ENCODE measurements around the gene TM7SF2. TPM values are rescaled to one million over a fixed set of nuclear protein-coding genes. Genes with fewer than 3 reads are reported as not detected.

The TM7SF2 gene
- total RNA-seq, 1 experiment from 2014 or later = 63.8 TPM

DNA sequence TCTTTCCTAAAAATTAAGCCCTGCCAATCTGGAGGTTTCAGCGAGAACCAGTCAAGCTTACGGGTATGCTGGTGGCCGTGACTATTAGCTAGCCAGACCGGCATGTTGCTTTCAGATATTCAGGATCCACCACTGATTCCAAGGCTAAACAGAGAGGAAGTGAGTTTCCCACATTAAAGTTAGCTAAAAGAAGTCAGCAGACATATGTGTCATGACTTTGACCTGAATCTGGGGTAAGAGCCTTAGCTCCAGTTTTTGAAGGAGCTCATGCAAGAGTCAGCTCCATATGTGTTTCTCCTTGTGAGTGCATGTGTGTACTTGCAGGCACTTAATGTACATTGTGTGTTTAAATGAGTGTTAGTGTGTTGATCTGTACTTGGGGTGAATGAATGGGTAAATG, 26.2 kb upstream of the TM7SF2 start:
- Mint-ChIP-seq H3K36me3 (peaks cover 23% of the 10 kb centered on the region), H3K27ac (peak overlapping the region; percentile 64; the same call in 1 of the 2 replicates), H3K27me3 (ENCODE audit: low read depth) (no peaks in the 10 kb centered on the region), H3K9me3 (no peaks in the 10 kb centered on the region), H3K4me1 (peaks cover 10% of the 10 kb centered on the region), H3K4me3 (peak overlapping the region; percentile 94)
- TF ChIP-seq ZNF396 (CRISPR knock-in tag; IDR thresholded peaks at IDR 0.05; ENCODE audit: borderline replicate concordance) (no peak), CREB1 (CRISPR knock-in tag; IDR thresholded peaks at IDR 0.05) (no peak), ZBTB21 (CRISPR knock-in tag; IDR thresholded peaks at IDR 0.05; ENCODE audit: borderline replicate concordance) (no peak), NFYB (CRISPR knock-in tag; conservative IDR thresholded peaks at IDR 0.05; ENCODE audit: low read depth) (no peak), FOXK1 (CRISPR knock-in tag; IDR thresholded peaks at IDR 0.05) (no peak), JAZF1 (CRISPR knock-in tag; IDR thresholded peaks at IDR 0.05) (no peak), ESRRA (CRISPR knock-in tag; IDR thresholded peaks at IDR 0.05; ENCODE audit: borderline replicate concordance) (no peak), SP1 (CRISPR knock-in tag; conservative IDR thresholded peaks at IDR 0.05) (no peak), NFATC4 (CRISPR knock-in tag; IDR thresholded peaks at IDR 0.05) (no peak), ZNF121 (CRISPR knock-in tag; IDR thresholded peaks at IDR 0.05) (no peak), ELF4 (CRISPR knock-in tag; IDR thresholded peaks at IDR 0.05; ENCODE audit: low read depth) (no peak)
- TF ChIP-seq, protein P1, sequence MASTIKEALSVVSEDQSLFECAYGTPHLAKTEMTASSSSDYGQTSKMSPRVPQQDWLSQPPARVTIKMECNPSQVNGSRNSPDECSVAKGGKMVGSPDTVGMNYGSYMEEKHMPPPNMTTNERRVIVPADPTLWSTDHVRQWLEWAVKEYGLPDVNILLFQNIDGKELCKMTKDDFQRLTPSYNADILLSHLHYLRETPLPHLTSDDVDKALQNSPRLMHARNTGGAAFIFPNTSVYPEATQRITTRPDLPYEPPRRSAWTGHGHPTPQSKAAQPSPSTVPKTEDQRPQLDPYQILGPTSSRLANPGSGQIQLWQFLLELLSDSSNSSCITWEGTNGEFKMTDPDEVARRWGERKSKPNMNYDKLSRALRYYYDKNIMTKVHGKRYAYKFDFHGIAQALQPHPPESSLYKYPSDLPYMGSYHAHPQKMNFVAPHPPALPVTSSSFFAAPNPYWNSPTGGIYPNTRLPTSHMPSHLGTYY (CRISPR knock-in tag; IDR thresholded peaks at IDR 0.05) = no peak
- TF ChIP-seq, protein P2, sequence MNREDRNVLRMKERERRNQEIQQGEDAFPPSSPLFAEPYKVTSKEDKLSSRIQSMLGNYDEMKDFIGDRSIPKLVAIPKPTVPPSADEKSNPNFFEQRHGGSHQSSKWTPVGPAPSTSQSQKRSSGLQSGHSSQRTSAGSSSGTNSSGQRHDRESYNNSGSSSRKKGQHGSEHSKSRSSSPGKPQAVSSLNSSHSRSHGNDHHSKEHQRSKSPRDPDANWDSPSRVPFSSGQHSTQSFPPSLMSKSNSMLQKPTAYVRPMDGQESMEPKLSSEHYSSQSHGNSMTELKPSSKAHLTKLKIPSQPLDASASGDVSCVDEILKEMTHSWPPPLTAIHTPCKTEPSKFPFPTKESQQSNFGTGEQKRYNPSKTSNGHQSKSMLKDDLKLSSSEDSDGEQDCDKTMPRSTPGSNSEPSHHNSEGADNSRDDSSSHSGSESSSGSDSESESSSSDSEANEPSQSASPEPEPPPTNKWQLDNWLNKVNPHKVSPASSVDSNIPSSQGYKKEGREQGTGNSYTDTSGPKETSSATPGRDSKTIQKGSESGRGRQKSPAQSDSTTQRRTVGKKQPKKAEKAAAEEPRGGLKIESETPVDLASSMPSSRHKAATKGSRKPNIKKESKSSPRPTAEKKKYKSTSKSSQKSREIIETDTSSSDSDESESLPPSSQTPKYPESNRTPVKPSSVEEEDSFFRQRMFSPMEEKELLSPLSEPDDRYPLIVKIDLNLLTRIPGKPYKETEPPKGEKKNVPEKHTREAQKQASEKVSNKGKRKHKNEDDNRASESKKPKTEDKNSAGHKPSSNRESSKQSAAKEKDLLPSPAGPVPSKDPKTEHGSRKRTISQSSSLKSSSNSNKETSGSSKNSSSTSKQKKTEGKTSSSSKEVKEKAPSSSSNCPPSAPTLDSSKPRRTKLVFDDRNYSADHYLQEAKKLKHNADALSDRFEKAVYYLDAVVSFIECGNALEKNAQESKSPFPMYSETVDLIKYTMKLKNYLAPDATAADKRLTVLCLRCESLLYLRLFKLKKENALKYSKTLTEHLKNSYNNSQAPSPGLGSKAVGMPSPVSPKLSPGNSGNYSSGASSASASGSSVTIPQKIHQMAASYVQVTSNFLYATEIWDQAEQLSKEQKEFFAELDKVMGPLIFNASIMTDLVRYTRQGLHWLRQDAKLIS (CRISPR knock-in tag; IDR thresholded peaks at IDR 0.05; ENCODE audit: borderline replicate concordance) = no peak
- CTCF ChIA-PET = interaction anchor here (1.3 to 1.4 kb wide), 2 partner anchors 25 to 27 kb away, joined by 5 read pairs; partner anchors contain the start of gene TM7SF2
- DNase-seq (ENCODE audit: low spot score) = no peak
- POLR2A ChIA-PET = interaction anchor here (0.8 to 1.0 kb wide), 3 partner anchors 26 to 44 kb away, joined by 3 to 4 read pairs (median 4); partner anchors contain the start of genes SAC3D1, TM7SF2 and ZNHIT2
- ATAC-seq = no peak

DNA sequence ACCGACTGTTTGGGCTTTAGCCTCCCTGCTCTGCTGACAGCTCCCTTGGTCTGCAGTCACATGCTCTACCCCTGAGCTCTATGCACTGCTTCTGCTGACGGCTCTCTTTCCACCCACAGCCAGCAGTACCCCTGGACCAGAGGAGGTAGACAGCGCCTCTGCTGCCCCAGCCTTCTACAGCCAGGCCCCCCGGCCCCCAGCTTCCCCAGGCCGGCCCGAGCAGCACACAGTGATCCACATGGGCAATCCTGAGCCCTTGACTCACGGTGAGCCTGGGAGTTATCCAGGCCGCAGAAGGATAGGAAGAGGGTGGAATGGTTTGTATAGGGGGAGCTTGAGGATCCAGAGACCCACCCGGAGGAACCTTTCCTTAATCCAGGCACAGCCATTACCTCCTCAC, 24.9 kb upstream of the TM7SF2 start:
- DNase-seq (ENCODE audit: low spot score) = no peak
- ChIA-PET POLR2A (no interaction called here), CTCF (interaction anchor here (1.0 kb wide), 1 partner anchor 72 kb away, joined by 3 read pairs; the partner anchor contains the start of gene ARL2)
- no peaks in the 10 kb centered on the region for H3K9me3 Mint-ChIP-seq
- TF ChIP-seq, protein P3, sequence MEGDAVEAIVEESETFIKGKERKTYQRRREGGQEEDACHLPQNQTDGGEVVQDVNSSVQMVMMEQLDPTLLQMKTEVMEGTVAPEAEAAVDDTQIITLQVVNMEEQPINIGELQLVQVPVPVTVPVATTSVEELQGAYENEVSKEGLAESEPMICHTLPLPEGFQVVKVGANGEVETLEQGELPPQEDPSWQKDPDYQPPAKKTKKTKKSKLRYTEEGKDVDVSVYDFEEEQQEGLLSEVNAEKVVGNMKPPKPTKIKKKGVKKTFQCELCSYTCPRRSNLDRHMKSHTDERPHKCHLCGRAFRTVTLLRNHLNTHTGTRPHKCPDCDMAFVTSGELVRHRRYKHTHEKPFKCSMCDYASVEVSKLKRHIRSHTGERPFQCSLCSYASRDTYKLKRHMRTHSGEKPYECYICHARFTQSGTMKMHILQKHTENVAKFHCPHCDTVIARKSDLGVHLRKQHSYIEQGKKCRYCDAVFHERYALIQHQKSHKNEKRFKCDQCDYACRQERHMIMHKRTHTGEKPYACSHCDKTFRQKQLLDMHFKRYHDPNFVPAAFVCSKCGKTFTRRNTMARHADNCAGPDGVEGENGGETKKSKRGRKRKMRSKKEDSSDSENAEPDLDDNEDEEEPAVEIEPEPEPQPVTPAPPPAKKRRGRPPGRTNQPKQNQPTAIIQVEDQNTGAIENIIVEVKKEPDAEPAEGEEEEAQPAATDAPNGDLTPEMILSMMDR (IDR thresholded peaks at IDR 0.05) = no peak
- no peak for TF ChIP-seq SMAD4 (CRISPR knock-in tag; IDR thresholded peaks at IDR 0.05)
- TF ChIP-seq, protein P4, sequence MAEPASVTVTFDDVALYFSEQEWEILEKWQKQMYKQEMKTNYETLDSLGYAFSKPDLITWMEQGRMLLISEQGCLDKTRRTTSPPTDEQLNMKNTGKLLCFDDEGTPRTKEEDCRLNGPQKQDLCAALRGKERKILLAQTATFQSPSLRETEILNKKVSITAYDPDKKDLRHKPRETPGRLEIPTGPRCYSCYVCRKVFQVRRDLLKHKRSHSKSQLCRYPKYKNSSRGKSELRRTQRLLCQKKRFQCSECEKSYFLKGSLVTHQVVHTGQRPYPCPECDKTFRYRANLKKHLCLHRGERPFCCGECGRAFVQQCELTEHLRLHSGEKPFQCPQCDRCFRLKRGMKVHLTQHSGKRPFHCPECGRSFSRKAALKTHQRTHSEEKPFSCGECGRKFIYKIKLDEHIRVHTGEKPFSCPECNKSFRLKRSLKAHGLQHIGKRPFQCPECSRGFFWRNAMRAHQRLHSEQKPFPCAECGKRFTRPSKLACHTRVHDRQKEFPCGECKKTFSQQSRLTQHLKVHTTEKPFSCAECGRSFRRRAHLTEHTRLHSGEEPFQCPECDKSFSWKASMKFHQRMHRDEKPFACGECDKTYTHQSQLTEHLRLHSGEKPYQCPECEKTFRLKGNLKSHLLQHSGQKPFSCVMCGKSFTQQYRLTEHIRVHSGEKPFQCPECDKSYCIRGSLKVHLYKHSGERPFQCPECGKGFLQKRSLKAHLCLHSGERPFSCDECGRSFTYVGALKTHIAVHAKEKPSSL (CRISPR knock-in tag; conservative IDR thresholded peaks at IDR 0.05) = no peak
- TF ChIP-seq SOX15 (CRISPR knock-in tag; IDR thresholded peaks at IDR 0.05) = no peak
- TF ChIP-seq NR3C1 (CRISPR knock-in tag; conservative IDR thresholded peaks at IDR 0.05; ENCODE audit: low read depth) = no peak
- no peak for TF ChIP-seq CREB1 (CRISPR knock-in tag; IDR thresholded peaks at IDR 0.05)
- TF ChIP-seq, protein P5, sequence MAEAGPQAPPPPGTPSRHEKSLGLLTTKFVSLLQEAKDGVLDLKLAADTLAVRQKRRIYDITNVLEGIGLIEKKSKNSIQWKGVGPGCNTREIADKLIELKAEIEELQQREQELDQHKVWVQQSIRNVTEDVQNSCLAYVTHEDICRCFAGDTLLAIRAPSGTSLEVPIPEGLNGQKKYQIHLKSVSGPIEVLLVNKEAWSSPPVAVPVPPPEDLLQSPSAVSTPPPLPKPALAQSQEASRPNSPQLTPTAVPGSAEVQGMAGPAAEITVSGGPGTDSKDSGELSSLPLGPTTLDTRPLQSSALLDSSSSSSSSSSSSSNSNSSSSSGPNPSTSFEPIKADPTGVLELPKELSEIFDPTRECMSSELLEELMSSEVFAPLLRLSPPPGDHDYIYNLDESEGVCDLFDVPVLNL (CRISPR knock-in tag; IDR thresholded peaks at IDR 0.05; ENCODE audit: borderline replicate concordance, low read depth) = no peak
- TF ChIP-seq MYBL2 (CRISPR knock-in tag; IDR thresholded peaks at IDR 0.05) = no peak
- TF ChIP-seq, protein P6, sequence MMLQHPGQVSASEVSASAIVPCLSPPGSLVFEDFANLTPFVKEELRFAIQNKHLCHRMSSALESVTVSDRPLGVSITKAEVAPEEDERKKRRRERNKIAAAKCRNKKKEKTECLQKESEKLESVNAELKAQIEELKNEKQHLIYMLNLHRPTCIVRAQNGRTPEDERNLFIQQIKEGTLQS (CRISPR knock-in tag; conservative IDR thresholded peaks at IDR 0.05) = no peak
- no peak for TF ChIP-seq TCF7 (CRISPR knock-in tag; IDR thresholded peaks at IDR 0.05; ENCODE audit: low read depth)
- no peak for TF ChIP-seq ZNF396 (CRISPR knock-in tag; IDR thresholded peaks at IDR 0.05; ENCODE audit: borderline replicate concordance)
- no peak for TF ChIP-seq TP53 (CRISPR knock-in tag; IDR thresholded peaks at IDR 0.05)
- no peak for TF ChIP-seq ZNF232 (CRISPR knock-in tag; IDR thresholded peaks at IDR 0.05)
- TF ChIP-seq, protein P7, sequence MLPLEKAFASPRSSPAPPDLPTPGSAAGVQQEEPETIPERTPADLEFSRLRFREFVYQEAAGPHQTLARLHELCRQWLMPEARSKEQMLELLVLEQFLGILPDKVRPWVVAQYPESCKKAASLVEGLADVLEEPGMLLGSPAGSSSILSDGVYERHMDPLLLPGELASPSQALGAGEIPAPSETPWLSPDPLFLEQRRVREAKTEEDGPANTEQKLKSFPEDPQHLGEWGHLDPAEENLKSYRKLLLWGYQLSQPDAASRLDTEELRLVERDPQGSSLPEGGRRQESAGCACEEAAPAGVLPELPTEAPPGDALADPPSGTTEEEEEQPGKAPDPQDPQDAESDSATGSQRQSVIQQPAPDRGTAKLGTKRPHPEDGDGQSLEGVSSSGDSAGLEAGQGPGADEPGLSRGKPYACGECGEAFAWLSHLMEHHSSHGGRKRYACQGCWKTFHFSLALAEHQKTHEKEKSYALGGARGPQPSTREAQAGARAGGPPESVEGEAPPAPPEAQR (CRISPR knock-in tag; IDR thresholded peaks at IDR 0.05) = no peak
- no peaks in the 10 kb centered on the region for H3K27me3 Mint-ChIP-seq (ENCODE audit: low read depth)
- ATAC-seq = no peak
- peaks cover 10% of the 10 kb centered on the region for H3K4me1 Mint-ChIP-seq
- no peak overlapping the region for H3K4me3 Mint-ChIP-seq
- H3K27ac Mint-ChIP-seq = no peak overlapping the region
- peaks cover 12% of the 10 kb centered on the region for H3K36me3 Mint-ChIP-seq
